EH (cell line): ENCODE results near the gene ARFGAP2.
A peak's percentile ranks its signal among the peaks of the same experiment; 100 is the strongest.
"Not testable (repeated sequence)": the region's sequence is repeated elsewhere in the genome, so short reads cannot be mapped to it uniquely, and the experiment has no call there.

Source experiments
- DNase-seq: peaks from one replicate; pipeline ENCODE4 v3.0.0-alpha.2; 2015; ENCODE audit warnings: low read depth

Gene ARFGAP2

DNA sequence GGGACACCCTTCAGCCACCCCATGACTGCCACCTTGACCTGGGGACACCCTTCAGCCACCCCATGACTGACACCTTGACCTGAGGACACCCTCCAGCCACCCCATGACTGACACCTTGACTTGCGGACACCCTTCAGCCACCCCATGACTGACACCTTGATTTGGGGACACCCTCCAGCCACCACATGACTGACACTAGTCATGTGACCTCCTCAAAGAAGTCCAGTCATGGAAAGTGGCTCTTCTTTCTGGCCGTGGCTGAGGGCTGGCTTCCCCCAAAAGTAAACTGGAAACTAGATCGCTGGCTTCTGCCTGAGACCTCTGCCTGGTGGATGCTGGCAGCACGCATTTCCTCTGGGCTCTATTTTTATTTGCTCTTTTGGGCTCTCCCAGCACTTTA lies 28.4 kb downstream of the ARFGAP2 start:
- DNase-seq = no peak

GRCh38 chr11:47147681-47148080 lies 29.0 kb downstream of the ARFGAP2 start:
- DNase-seq = no peak

GRCh38 chr11:47147250-47147649 lies 29.4 kb downstream of the ARFGAP2 start:
- no peak for DNase-seq

- no peak for DNase-seq
Observed at GRCh38 chr11:47144541-47144940, 32.1 kb downstream of the ARFGAP2 start.

GRCh38 chr11:47143322-47143721 lies 33.4 kb downstream of the ARFGAP2 start:
- peak; percentile 96 for DNase-seq

DNA sequence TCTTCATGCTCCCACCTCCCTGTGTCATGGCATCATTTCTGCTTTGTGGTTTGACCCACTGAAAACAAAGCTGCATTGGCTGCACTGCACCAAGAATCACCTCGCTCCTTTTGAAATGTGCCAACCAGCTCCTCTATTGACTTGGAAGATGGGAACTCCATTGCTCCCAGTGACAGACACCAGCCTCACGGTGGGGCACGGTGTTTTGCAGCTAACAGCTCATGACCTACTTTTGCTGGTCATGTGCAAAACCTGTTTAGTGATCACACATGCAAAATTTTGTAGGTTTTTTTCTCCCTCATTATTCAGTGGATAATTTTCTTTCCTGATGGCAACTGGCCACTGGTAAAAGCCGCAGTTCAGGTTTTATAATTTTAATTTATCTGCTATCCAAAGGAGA lies 36.8 kb downstream of the ARFGAP2 start:
- DNase-seq = no peak

DNA sequence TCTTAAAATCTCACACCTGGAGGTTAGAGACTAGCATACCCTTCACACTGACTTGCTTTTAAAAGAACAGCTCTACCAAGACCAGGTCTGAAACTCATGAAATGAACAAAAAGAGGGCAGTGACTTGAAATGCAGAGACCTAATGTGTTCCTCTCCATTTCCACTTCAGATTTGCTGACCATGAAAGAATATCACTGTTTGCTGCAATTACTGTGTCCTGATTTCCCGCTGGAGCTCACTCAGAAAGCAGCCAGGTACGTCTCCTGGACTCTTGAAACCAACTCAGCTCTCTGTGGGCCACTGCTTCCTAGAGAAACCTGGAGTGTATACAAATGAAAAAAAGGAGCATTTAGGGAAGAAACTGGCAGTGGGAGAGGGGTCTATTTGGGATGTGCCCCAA lies 39.2 kb downstream of the ARFGAP2 start:
- DNase-seq = no peak

- no peak for DNase-seq
Observed at GRCh38 chr11:47136921-47137320, 39.8 kb downstream of the ARFGAP2 start.

- DNase-seq = no peak
Observed at GRCh38 chr11:47136327-47136726, 40.4 kb downstream of the ARFGAP2 start.

DNA sequence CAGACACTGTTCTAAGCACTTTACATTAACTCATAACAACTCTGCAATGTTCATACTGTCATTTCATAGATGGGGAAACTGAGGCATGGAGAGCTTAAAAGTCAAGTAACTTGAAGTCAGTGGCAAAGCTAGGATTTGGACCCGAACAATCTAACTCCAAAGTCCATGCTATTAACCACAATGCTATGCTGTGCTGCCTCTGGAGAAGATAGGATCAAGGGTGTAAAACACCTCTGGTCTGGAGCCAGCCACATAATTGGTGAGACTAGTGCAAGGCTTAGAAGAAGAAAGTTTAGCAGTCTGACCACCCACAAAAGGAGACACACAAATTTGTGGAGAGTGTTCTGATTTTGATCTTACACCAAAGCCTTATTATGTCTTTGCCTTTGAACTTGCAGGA lies 43.7 kb downstream of the ARFGAP2 start:
- no peak for DNase-seq

DNA sequence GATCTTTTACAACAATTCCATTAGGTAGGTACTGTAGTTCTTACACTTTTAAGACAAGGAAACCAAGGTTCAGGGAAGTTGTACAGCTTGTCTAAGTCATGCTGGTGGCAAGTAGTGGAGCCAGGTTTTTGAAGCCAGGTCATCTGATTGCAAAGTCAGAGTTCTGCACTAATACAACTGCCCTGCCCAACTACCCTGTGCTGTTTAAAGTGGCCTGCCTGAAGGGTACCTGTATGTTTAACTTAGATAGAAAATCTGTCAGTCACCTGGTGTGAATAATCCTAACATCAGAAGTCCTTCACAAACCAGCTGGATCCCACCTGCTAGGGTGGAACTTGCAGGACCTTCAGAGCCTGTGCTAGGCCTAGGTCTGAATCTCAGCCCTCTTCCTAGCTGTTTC lies 44.2 kb downstream of the ARFGAP2 start:
- DNase-seq = no peak

GRCh38 chr11:47131136-47131535 lies 45.5 kb downstream of the ARFGAP2 start:
- no peak for DNase-seq

GRCh38 chr11:47130543-47130942 lies 46.1 kb downstream of the ARFGAP2 start:
- no peak for DNase-seq

DNA sequence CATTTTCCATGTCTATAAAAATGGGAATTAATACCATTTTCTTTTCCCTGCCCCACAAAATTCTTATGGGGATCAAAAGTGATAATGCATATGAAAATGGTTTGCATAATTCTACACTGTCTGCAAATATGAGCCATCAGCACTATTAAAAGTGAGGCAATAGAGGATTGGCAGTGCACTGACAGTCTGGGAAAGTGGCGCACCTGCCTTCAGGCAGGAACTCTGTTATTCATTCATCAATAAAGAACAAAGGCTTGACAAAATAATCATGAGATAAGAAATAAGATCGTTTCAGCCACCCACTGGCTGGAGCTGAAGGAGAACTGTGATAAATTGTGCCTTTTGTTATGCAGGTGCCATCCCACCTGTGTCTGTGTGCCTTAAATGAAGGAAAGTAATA lies 49.5 kb downstream of the ARFGAP2 start:
- no peak for DNase-seq

GRCh38 chr11:47125083-47125482 lies 51.6 kb downstream of the ARFGAP2 start:
- no peak for DNase-seq

- peak; percentile 72 for DNase-seq
Observed at GRCh38 chr11:47124675-47125074, 52.0 kb downstream of the ARFGAP2 start.

DNA sequence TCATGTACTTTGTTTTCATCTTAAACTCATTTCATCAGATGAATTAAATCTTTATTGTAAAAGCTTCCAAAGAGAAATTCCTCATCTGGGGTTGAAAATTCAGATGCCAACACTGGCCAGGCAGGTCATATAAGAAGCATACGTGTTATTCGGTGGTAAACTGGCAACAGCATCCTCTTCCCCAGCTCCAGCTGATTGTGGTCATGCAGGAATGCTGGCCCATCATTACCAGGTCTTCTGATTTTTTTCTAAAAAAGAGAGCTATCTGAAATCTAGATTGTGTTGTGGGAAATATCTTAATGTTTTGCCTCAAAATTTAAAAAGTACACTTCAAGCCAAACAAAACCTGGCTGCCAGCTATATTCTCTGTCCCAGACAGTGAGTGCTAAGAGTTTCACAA lies 53.6 kb downstream of the ARFGAP2 start:
- peak; percentile 39 for DNase-seq

DNA sequence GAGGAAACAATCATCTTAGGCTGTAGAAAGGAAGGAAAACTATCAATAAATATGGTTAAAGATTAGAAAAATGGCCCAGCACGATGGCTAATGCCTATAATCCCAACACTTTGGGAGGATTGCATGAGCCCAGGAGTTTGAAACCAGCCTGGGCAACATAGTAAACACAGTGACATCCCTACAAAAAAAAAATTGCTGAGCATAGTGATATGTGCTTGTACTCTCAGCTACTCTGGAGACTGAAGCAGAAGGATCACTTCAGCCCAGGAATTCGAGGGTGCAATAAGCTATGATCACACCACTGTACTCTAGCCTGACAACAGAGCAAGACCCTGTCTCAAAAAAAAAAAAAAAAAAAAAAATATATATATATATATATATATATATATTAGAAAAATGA lies 54.9 kb downstream of the ARFGAP2 start:
- DNase-seq = no peak

- no peak for DNase-seq
Observed at GRCh38 chr11:47121056-47121455, 55.6 kb downstream of the ARFGAP2 start.

DNA sequence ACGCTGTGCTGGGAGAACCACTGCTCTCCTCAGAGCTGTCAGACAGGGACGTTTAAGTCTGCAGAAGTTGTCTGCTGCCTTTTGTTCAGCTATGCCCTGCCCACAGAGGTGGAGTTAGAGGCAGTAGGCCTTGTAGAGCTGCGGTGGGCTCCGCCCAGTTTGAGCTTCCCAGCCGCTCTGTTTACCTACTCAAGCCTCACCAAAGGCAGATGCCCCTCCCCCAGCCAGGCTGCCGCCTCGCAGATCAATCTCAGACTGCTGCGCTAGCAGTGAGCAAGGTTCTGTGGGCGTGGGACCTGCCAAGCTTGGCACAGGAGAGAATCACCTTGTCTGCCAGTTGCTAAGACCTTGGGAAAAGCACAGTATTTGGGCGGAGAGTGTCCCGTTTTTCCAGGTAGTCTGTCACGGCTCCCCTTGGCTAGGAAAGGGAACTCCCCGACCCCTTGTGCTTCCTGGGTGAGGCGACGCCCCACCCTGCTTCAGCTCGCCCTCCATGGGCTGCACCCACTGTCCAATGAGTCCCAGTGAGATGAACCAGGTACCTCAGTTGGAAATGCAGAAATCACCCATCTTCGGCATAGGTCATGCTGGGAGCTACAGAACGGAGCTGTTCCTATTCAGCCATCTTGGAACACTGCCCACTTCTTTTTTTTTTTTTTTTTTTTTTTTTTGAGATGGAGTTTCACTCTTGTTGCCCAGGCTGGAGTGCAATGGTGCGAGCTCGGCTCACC lies 57.6 kb downstream of the ARFGAP2 start:
- DNase-seq = not testable (repeated sequence)
